GM18517 (cell line): ENCODE measurements around the gene FBXL19.
A peak's percentile ranks its signal among the peaks of the same experiment; 100 is the strongest.
"Not testable (repeated sequence)": the region's sequence is repeated elsewhere in the genome, so short reads cannot be mapped to it uniquely, and the experiment has no call there.

Experiments
- ATAC-seq: cut with Tn5 transposase; IDR thresholded peaks from one replicate; pipeline ENCODE4 v1.9.1; 2021; ENCODE audit warnings: mild to moderate bottlenecking, moderate library complexity; ENCODE audit not compliant: unreplicated experiment

The FBXL19 gene

GRCh38 chr16:30923554-30924075 lies at the start of gene FBXL19:
Gene FBXL19 (plus strand): TSS chr16:30923572. CDS start chr16:30925755, 2,183 bp downstream.
- no peak for ATAC-seq

- peak; percentile 2 for ATAC-seq
Observed at GRCh38 chr16:30874244-30874820, 49.0 kb upstream of the FBXL19 start.

GRCh38 chr16:30874821-30875717 lies 48.3 kb upstream of the FBXL19 start:
- peak; percentile 78 for ATAC-seq

GRCh38 chr16:30875871-30876801 lies 47.2 kb upstream of the FBXL19 start:
- peak; percentile 36 for ATAC-seq

GRCh38 chr16:30876867-30877266 lies 46.5 kb upstream of the FBXL19 start:
- no peak for ATAC-seq

- no peak for ATAC-seq
Observed at GRCh38 chr16:30882429-30883310, 40.7 kb upstream of the FBXL19 start.

- ATAC-seq: no peak
Observed at GRCh38 chr16:30884760-30885159, 38.6 kb upstream of the FBXL19 start.

GRCh38 chr16:30885196-30885595 lies 38.2 kb upstream of the FBXL19 start:
- no peak for ATAC-seq

- no peak for ATAC-seq
Observed at GRCh38 chr16:30886145-30886544, 37.2 kb upstream of the FBXL19 start.

- ATAC-seq: no peak
Observed at GRCh38 chr16:30887927-30888326, 35.4 kb upstream of the FBXL19 start.

- no peak for ATAC-seq
Observed at GRCh38 chr16:30888856-30889499, 34.4 kb upstream of the FBXL19 start.

GRCh38 chr16:30889721-30890120 lies 33.7 kb upstream of the FBXL19 start:
- ATAC-seq: no peak

GRCh38 chr16:30891043-30891823 lies 32.1 kb upstream of the FBXL19 start:
- not testable (repeated sequence) for ATAC-seq

- ATAC-seq: no peak
Observed at GRCh38 chr16:30892670-30893416, 30.5 kb upstream of the FBXL19 start.

- no peak for ATAC-seq
Observed at GRCh38 chr16:30893417-30893743, 30.0 kb upstream of the FBXL19 start.

GRCh38 chr16:30893744-30894539 lies 29.4 kb upstream of the FBXL19 start, which contains the start of gene BCL7C:
Gene BCL7C (minus strand): TSS chr16:30894077. CDS start chr16:30893944, 133 bp downstream.
- peak; percentile 68 for ATAC-seq
